Ishikawa (cell line): ENCODE results near the gene MGAM2.

Experiments used
- CEBPB ChIP-seq: IDR thresholded peaks from 2 replicates; pipeline ENCODE4 v1.6.1; 2012
- CREB1 ChIP-seq: IDR thresholded peaks from 2 replicates; pipeline ENCODE4 v1.6.1; 2012; ENCODE audit warnings: low read depth
- EGR1 ChIP-seq: IDR thresholded peaks from 2 replicates; pipeline ENCODE4 v1.6.1; 2012
- EP300 ChIP-seq: IDR thresholded peaks from 2 replicates; pipeline ENCODE4 v1.6.1; 2012; ENCODE audit warnings: borderline replicate concordance
- FOXM1 ChIP-seq: IDR thresholded peaks from 2 replicates; pipeline ENCODE4 v1.6.1; 2012; ENCODE audit warnings: low read depth, borderline replicate concordance
- MAX ChIP-seq: IDR thresholded peaks from 2 replicates; pipeline ENCODE4 v1.6.1; 2012
- NFIC ChIP-seq: IDR thresholded peaks from 2 replicates; pipeline ENCODE4 v1.6.1; 2012
- RAD21 ChIP-seq: IDR thresholded peaks from 2 replicates; pipeline ENCODE4 v1.6.1; 2012; ENCODE audit warnings: low read depth
- REST ChIP-seq: IDR thresholded peaks from 2 replicates; pipeline ENCODE4 v1.6.1; 2012; ENCODE audit warnings: low read depth, mild to moderate bottlenecking
- TAF1 ChIP-seq: IDR thresholded peaks from 2 replicates; pipeline ENCODE4 v1.6.1; 2012; ENCODE audit warnings: low read depth, mild to moderate bottlenecking
- TCF12 ChIP-seq: IDR thresholded peaks from 2 replicates; pipeline ENCODE4 v1.6.1; 2012; ENCODE audit warnings: low read depth
- TEAD4 ChIP-seq: IDR thresholded peaks from 2 replicates; pipeline ENCODE4 v1.6.1; 2012
- USF1 ChIP-seq: IDR thresholded peaks from 2 replicates; pipeline ENCODE4 v1.6.1; 2012
- YY1 ChIP-seq: IDR thresholded peaks from 2 replicates; pipeline ENCODE4 v1.6.1; 2012; ENCODE audit warnings: low read depth
- ZBTB7A ChIP-seq: IDR thresholded peaks from 2 replicates; pipeline ENCODE4 v1.6.1; 2012; ENCODE audit warnings: low read depth

The MGAM2 gene

GRCh38 chr7:142140401-142140959 lies 29.0 kb downstream of the MGAM2 start:
- TF ChIP-seq REST (no peak), USF1 (no peak), RAD21 (no peak), YY1 (no peak)

- no peak for TF ChIP-seq EP300
These were observed 31.2 kb downstream of the MGAM2 start for GRCh38 chr7:142142702-142143101.

- TF ChIP-seq NFIC (no peak), REST (no peak), USF1 (no peak), TEAD4 (no peak), RAD21 (no peak), YY1 (no peak), TAF1 (no peak), CEBPB (no peak), EP300 (no peak), TCF12 (no peak), EGR1 (no peak), FOXM1 (no peak), CREB1 (no peak), ZBTB7A (no peak), MAX (no peak)
These were observed 34.6 kb downstream of the MGAM2 start for GRCh38 chr7:142146124-142146523.

- TF ChIP-seq REST = no peak
These were observed 38.8 kb downstream of the MGAM2 start for GRCh38 chr7:142150356-142150755.

- TF ChIP-seq TEAD4 (no peak), CEBPB (no peak)
These were observed 39.4 kb downstream of the MGAM2 start for GRCh38 chr7:142150869-142151268.

- TF ChIP-seq REST = no peak
- no peak for TF ChIP-seq TAF1
- TF ChIP-seq FOXM1 = no peak
- TF ChIP-seq CREB1 = no peak
- no peak for TF ChIP-seq CEBPB
- no peak for TF ChIP-seq TCF12
- no peak for TF ChIP-seq EP300
- no peak for TF ChIP-seq EGR1
- TF ChIP-seq MAX = no peak
- TF ChIP-seq USF1 = no peak
- TF ChIP-seq NFIC = no peak
- TF ChIP-seq ZBTB7A = no peak
- no peak for TF ChIP-seq RAD21
- TF ChIP-seq YY1 = no peak
- no peak for TF ChIP-seq TEAD4
These were observed 40.6 kb downstream of the MGAM2 start for GRCh38 chr7:142152076-142152475.
